Measurements from ENCODE around the gene TREX2.

TREX2 gene

DNA sequence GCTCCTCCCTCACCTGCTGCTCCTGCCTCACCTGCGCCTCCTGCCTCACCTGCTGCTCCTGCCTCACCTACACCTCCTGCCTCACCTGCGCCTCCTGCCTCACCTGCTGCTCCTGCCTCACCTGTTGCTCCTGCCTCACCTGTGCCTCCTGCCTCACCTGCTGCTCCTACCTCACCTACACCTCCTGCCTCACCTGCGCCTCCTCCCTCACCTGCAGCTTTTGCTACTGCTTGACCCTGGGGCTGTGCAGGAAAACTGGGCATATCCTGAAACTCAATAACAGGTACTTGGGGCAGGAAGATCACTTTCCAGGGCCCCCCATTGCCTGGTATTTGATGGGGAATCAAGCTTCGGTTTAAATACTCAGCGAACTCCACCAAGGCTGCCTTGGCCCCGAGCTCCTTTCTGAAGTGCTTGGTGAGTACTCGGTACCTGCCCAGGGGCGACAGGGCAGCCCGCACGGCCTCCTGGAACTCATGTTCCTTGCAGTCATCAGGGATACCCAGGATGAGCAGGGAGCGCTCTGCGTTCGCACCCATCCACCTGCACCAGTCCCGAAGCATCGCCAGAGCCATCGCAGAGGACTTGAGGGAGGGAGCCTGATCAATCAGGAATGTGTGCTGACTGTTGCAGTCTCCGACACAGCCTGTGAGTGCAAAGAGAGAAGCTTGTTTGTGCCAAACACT, 47.4 kb downstream of the TREX2 start:
- Histone ChIP-seq H3K4me1 (ENCODE audit: control insufficient read depth, low read depth, low read length) (no peaks in the 10 kb centered on the region), H2BK15ac (replicated peaks; ENCODE audit: low read depth) (no peak overlapping the region), H2BK120ac (ENCODE audit: low read depth, low read length) (no peak overlapping the region), H2BK5ac (ENCODE audit: low read length) (no peak overlapping the region), H4K5ac (ENCODE audit: low read length) (no peak overlapping the region), H2AK5ac (ENCODE audit: low read length) (no peak overlapping the region), H3K23ac (ENCODE audit: low read length) (no peak overlapping the region), H3K27me3 (ENCODE audit: insufficient read depth, low read length, poor library complexity) (no peaks in the 10 kb centered on the region), H3K27ac (ENCODE audit: low read depth, low read length) (no peak overlapping the region), H3K36me3 (ENCODE audit: control insufficient read depth, insufficient read depth, low read length) (no peaks in the 10 kb centered on the region), H3K4me3 (ENCODE audit: low read length) (no peak overlapping the region), H3K56ac (ENCODE audit: low read length) (no peak overlapping the region), H3K4me2 (ENCODE audit: low read length) (no peak overlapping the region), H3K18ac (ENCODE audit: low read length) (no peak overlapping the region), H3K9ac (ENCODE audit: low read length) (no peak overlapping the region), H4K8ac (ENCODE audit: low read depth, low read length) (no peak overlapping the region), H3K4ac (ENCODE audit: low read depth, low read length) (no peak overlapping the region), H3K79me2 (ENCODE audit: control insufficient read depth, insufficient read depth, low read length) (no peaks in the 10 kb centered on the region), H3K79me1 (ENCODE audit: low read length) (no peaks in the 10 kb centered on the region)
- no CpG with 5 or more reads among the region's 17 CpGs for WGBS (ENCODE audit: extremely low coverage, insufficient coverage, low lambda C conversion rate)
- DNase-seq = no peak

DNA sequence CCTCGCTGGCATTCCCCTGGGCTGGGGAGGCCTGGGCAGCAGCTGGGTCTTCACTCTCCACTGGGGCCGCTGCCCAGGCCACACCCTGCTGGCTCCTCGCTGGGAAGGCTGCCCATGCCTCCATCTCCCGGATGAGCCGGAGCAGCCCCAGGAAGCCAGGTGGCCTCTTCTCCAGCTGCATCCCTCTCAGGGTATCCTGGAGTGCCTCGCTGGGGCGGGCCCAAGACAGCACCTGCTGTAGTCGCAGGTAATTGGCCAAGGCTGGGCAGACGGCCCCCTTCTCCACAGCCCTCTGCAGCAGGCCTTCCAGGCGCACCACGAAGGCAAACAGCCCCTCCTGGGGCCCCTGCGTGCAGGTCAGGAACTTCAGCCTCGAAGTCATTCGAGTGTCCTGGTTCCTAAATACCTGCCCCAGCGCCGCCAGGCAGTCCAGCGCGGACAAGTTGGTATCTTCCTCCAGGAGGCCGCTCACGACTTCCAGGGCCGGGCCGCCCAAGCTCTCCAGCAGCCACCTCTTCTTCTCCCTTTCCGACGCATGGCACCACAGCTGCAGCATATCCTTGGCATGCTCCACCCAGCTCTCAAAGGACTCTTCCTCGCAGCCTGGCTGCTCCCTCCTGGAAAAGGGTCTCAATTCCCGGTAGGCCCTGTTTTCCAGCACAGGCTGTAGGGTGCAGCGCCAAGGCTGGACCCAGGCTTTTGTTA, 48.4 kb downstream of the TREX2 start:
- Histone ChIP-seq H3K27ac (ENCODE audit: low read depth, low read length) (no peak overlapping the region), H3K4me3 (ENCODE audit: low read length) (no peak overlapping the region), H2AK5ac (ENCODE audit: low read length) (no peak overlapping the region), H3K79me1 (ENCODE audit: low read length) (no peaks in the 10 kb centered on the region), H3K23ac (ENCODE audit: low read length) (no peak overlapping the region), H3K79me2 (ENCODE audit: control insufficient read depth, insufficient read depth, low read length) (no peaks in the 10 kb centered on the region), H3K27me3 (ENCODE audit: insufficient read depth, low read length, poor library complexity) (no peaks in the 10 kb centered on the region), H2BK5ac (ENCODE audit: low read length) (no peak overlapping the region), H3K4me1 (ENCODE audit: control insufficient read depth, low read depth, low read length) (no peaks in the 10 kb centered on the region), H3K4me2 (ENCODE audit: low read length) (no peak overlapping the region), H3K4ac (ENCODE audit: low read depth, low read length) (no peak overlapping the region), H2BK15ac (replicated peaks; ENCODE audit: low read depth) (no peak overlapping the region), H3K36me3 (ENCODE audit: control insufficient read depth, insufficient read depth, low read length) (no peaks in the 10 kb centered on the region), H3K9ac (ENCODE audit: low read length) (no peak overlapping the region), H4K5ac (ENCODE audit: low read length) (no peak overlapping the region), H2BK120ac (ENCODE audit: low read depth, low read length) (no peak overlapping the region), H3K56ac (ENCODE audit: low read length) (no peak overlapping the region), H4K8ac (ENCODE audit: low read depth, low read length) (no peak overlapping the region), H3K18ac (ENCODE audit: low read length) (no peak overlapping the region)
- no CpG with 5 or more reads among the region's 27 CpGs for WGBS (ENCODE audit: extremely low coverage, insufficient coverage, low lambda C conversion rate)
- no peak for DNase-seq

DNA sequence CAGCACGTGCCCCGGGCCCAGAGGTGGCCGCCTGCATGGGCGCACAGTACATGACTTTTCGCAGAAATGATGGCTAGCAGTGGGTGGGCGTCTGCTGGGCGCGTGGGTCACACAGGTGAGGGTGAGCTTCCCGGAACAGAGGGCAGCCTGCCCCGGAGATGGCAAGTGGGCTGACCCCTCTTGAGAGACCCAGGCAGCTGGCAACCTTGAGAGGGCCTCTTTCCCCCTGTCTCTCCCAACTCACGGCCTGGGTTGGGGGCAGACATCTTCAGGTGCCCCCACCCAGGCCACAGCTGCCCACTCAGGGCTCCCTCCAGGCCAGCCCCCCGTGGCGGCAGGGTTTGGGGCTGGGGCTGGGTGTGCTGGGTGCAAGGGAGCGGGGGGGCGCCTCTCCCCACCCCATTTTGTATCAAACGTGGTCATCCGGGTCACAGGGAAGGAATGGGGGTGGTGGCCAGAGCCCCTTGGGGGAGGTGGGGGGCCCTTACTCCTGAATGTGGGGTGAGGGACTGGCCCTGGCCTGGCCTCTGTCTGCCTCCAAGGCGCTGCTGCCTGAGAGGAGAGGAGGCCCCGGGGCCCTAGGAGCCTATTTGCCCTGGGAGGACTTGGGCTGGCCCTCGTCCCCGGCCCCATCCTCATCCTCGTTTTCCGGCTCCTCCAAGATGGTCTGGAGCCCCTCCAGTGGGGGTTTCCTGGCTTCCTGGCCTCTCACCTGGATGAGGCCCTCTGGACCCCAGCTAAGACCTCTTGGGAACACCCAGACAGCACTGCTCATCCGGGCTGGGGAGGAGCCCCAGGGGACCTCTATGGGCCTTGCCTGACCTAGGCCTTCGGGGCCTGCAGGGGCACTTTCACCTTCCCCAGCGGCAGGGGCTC, 49.3 kb downstream of the TREX2 start:
- H3K4ac ChIP-seq (ENCODE audit: low read depth, low read length) = no peak overlapping the region
- H3K36me3 ChIP-seq (ENCODE audit: control insufficient read depth, insufficient read depth, low read length) = no peaks in the 10 kb centered on the region
- H3K27me3 ChIP-seq (ENCODE audit: insufficient read depth, low read length, poor library complexity) = no peaks in the 10 kb centered on the region
- no peak overlapping the region for H3K23ac ChIP-seq (ENCODE audit: low read length)
- H3K9ac ChIP-seq (ENCODE audit: low read length) = no peak overlapping the region
- DNase-seq = no peak
- no peaks in the 10 kb centered on the region for H3K79me2 ChIP-seq (ENCODE audit: control insufficient read depth, insufficient read depth, low read length)
- no peak overlapping the region for H4K5ac ChIP-seq (ENCODE audit: low read length)
- H3K4me3 ChIP-seq (ENCODE audit: low read length) = no peak overlapping the region
- WGBS (ENCODE audit: extremely low coverage, insufficient coverage, low lambda C conversion rate) = no CpG with 5 or more reads among the region's 26 CpGs
- no peak overlapping the region for H2BK120ac ChIP-seq (ENCODE audit: low read depth, low read length)
- H2BK5ac ChIP-seq (ENCODE audit: low read length) = no peak overlapping the region
- H3K4me2 ChIP-seq (ENCODE audit: low read length) = no peak overlapping the region
- H3K4me1 ChIP-seq (ENCODE audit: control insufficient read depth, low read depth, low read length) = no peaks in the 10 kb centered on the region
- no peak overlapping the region for H2AK5ac ChIP-seq (ENCODE audit: low read length)
- no peak overlapping the region for H4K8ac ChIP-seq (ENCODE audit: low read depth, low read length)
- H2BK15ac ChIP-seq (replicated peaks; ENCODE audit: low read depth) = no peak overlapping the region
- no peak overlapping the region for H3K18ac ChIP-seq (ENCODE audit: low read length)
- H3K79me1 ChIP-seq (ENCODE audit: low read length) = no peaks in the 10 kb centered on the region
- no peak overlapping the region for H3K27ac ChIP-seq (ENCODE audit: low read depth, low read length)
- no peak overlapping the region for H3K56ac ChIP-seq (ENCODE audit: low read length)

DNA sequence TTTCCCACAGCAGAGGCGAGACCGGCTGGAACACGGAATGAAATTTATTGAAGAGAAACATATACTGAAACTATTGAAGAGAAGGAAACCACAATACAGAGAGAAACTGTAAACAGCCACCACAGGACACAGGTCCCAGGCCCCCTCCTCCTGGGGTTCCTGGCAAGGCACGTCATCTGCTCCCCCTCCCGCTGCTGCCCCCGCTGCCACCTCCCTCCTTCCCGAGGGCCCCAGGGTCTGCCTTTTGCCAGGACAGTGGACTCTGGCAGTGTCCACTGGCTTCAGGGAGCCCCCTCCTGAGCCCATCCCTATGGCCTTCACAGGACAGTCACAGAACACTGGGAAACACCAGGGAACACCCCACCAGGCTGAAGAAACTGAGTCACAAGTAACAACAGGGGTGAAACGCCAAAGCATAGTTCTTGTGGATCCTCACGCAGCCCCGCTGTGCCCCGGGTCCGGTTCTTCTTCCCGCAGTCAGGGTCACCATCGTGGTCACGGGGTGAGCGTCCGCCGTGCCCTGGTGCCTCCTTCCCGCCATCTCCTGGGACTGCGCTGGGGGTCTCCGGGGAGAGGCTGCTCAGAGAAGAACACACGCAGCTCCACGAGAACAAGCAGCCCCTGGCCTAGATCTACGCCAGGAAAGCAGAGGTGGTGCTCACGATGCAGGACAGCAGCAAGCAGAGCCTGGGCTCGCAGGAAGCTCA, 50.1 kb downstream of the TREX2 start:
- Histone ChIP-seq H2BK120ac (ENCODE audit: low read depth, low read length) (no peak overlapping the region), H4K5ac (ENCODE audit: low read length) (no peak overlapping the region), H3K4me2 (ENCODE audit: low read length) (no peak overlapping the region), H3K4me3 (ENCODE audit: low read length) (no peak overlapping the region), H2BK15ac (replicated peaks; ENCODE audit: low read depth) (no peak overlapping the region), H3K23ac (ENCODE audit: low read length) (no peak overlapping the region), H3K18ac (ENCODE audit: low read length) (no peak overlapping the region), H4K8ac (ENCODE audit: low read depth, low read length) (no peak overlapping the region), H2AK5ac (ENCODE audit: low read length) (no peak overlapping the region), H3K27me3 (ENCODE audit: insufficient read depth, low read length, poor library complexity) (no peaks in the 10 kb centered on the region), H3K27ac (ENCODE audit: low read depth, low read length) (no peak overlapping the region), H3K9ac (ENCODE audit: low read length) (no peak overlapping the region), H3K36me3 (ENCODE audit: control insufficient read depth, insufficient read depth, low read length) (no peaks in the 10 kb centered on the region), H2BK5ac (ENCODE audit: low read length) (no peak overlapping the region), H3K56ac (ENCODE audit: low read length) (no peak overlapping the region), H3K4ac (ENCODE audit: low read depth, low read length) (no peak overlapping the region), H3K79me1 (ENCODE audit: low read length) (no peaks in the 10 kb centered on the region), H3K4me1 (ENCODE audit: control insufficient read depth, low read depth, low read length) (no peaks in the 10 kb centered on the region), H3K79me2 (ENCODE audit: control insufficient read depth, insufficient read depth, low read length) (no peaks in the 10 kb centered on the region)
- DNase-seq = no peak
- WGBS (ENCODE audit: extremely low coverage, insufficient coverage, low lambda C conversion rate) = no CpG with 5 or more reads among the region's 26 CpGs

DNA sequence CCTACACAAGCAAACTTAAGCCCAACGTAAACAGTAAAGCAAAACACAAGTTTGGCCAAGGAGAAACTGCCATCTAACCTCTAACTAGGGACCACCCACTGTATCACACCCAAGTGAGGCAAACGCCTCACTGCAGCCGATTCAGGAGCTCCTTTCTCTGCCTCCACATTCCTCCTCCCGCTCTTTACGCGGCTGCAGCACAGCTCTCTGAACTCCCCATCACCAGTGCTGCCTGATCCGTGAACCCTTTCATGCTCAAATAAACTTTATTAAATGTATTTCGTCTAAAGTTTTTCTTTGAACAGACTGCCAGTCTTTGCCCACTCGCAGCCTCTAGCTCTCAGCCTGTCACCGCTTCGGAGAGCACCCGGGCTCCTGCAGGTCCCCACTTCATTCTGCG, 51.2 kb downstream of the TREX2 start:
- Histone ChIP-seq H4K5ac (ENCODE audit: low read length) (no peak overlapping the region), H2BK5ac (ENCODE audit: low read length) (no peak overlapping the region), H3K4me3 (ENCODE audit: low read length) (no peak overlapping the region), H3K4ac (ENCODE audit: low read depth, low read length) (no peak overlapping the region), H2AK5ac (ENCODE audit: low read length) (no peak overlapping the region), H3K79me1 (ENCODE audit: low read length) (no peaks in the 10 kb centered on the region), H3K56ac (ENCODE audit: low read length) (no peak overlapping the region), H3K23ac (ENCODE audit: low read length) (no peak overlapping the region), H3K27ac (ENCODE audit: low read depth, low read length) (no peak overlapping the region), H3K79me2 (ENCODE audit: control insufficient read depth, insufficient read depth, low read length) (no peaks in the 10 kb centered on the region), H2BK15ac (replicated peaks; ENCODE audit: low read depth) (no peak overlapping the region), H3K27me3 (ENCODE audit: insufficient read depth, low read length, poor library complexity) (no peaks in the 10 kb centered on the region), H3K36me3 (ENCODE audit: control insufficient read depth, insufficient read depth, low read length) (no peaks in the 10 kb centered on the region), H3K4me2 (ENCODE audit: low read length) (no peak overlapping the region), H3K9ac (ENCODE audit: low read length) (no peak overlapping the region), H3K18ac (ENCODE audit: low read length) (no peak overlapping the region), H2BK120ac (ENCODE audit: low read depth, low read length) (no peak overlapping the region), H4K8ac (ENCODE audit: low read depth, low read length) (no peak overlapping the region), H3K4me1 (ENCODE audit: control insufficient read depth, low read depth, low read length) (no peaks in the 10 kb centered on the region)
- DNase-seq = no peak
- WGBS (ENCODE audit: extremely low coverage, insufficient coverage, low lambda C conversion rate) = no CpG with 5 or more reads among the region's 13 CpGs

Measured in mesendoderm (in vitro differentiated cells).